ENCODE data around the gene GABRR3. TPM values are rescaled to one million over a fixed set of nuclear protein-coding genes. Genes with fewer than 3 reads are reported as not detected.

The GABRR3 gene
- total RNA-seq = not detected

GRCh38 chr3:98035208-98035607 is at the start of gene GABRR3:
TSS of gene GABRR3 (minus strand) at chr3:98035315. CDS start at chr3:98034987, 328 bp downstream.
- no peak within 1 kb of the TSS for H3K27ac ChIP-seq
- no peak within 1 kb of the TSS for H3K4me3 ChIP-seq
- H3K9ac ChIP-seq (ENCODE audit: low read depth in 2 of 2, low read length in 2 of 2) = no peak within 1 kb of the TSS
- H3K36me3 ChIP-seq = no peaks in the 10 kb centered on the region
- DNase-seq = no peak
- no peaks in the 10 kb centered on the region for H3K27me3 ChIP-seq
- no peaks in the 10 kb centered on the region for H3K9me3 ChIP-seq
- H3K4me1 ChIP-seq = no peaks in the 10 kb centered on the region
- TF ChIP-seq, protein P1, sequence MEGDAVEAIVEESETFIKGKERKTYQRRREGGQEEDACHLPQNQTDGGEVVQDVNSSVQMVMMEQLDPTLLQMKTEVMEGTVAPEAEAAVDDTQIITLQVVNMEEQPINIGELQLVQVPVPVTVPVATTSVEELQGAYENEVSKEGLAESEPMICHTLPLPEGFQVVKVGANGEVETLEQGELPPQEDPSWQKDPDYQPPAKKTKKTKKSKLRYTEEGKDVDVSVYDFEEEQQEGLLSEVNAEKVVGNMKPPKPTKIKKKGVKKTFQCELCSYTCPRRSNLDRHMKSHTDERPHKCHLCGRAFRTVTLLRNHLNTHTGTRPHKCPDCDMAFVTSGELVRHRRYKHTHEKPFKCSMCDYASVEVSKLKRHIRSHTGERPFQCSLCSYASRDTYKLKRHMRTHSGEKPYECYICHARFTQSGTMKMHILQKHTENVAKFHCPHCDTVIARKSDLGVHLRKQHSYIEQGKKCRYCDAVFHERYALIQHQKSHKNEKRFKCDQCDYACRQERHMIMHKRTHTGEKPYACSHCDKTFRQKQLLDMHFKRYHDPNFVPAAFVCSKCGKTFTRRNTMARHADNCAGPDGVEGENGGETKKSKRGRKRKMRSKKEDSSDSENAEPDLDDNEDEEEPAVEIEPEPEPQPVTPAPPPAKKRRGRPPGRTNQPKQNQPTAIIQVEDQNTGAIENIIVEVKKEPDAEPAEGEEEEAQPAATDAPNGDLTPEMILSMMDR (IDR thresholded peaks at IDR 0.05) = no peak
- intact Hi-C loops (cut with DNase I) = loop anchor here (10.0 kb wide), 1 partner anchor 560 kb away; the partner anchor contains the start of gene CPOX

DNA sequence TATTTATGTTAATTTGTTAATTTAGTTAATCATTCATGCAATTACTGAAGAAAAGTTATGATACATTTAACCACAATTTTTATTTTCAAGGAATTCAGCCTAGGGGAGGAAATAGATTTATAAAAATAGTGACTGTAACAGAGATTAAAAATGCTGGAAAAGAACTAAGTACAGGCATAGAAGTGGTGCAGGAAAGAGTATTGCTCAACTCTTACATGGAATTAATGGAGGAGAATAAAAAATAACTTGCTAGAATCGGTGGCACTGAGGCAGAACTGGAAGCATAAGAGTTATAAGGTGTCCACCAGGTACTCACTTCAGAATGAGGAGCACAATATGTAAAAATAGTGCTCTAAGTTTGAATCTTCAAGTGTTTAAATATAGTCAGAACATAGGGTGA is 38.4 kb upstream of the GABRR3 start:
- no peaks in the 10 kb centered on the region for H3K9me3 ChIP-seq
- intact Hi-C loops (cut with DNase I) = no loop called here
- no peak for DNase-seq
- no peaks in the 10 kb centered on the region for H3K27me3 ChIP-seq
- H3K36me3 ChIP-seq = no peaks in the 10 kb centered on the region
- TF ChIP-seq, protein P1 (IDR thresholded peaks at IDR 0.05) = no peak
- H3K9ac ChIP-seq (ENCODE audit: low read depth in 2 of 2, low read length in 2 of 2) = no peak overlapping the region
- no peak overlapping the region for H3K27ac ChIP-seq
- H3K4me1 ChIP-seq = no peaks in the 10 kb centered on the region
- H3K4me3 ChIP-seq = no peak overlapping the region

- no peak overlapping the region for H3K9ac ChIP-seq (ENCODE audit: low read depth in 2 of 2, low read length in 2 of 2)
- no peak overlapping the region for H3K27ac ChIP-seq
- no peak for DNase-seq
- H3K36me3 ChIP-seq = no peaks in the 10 kb centered on the region
- H3K27me3 ChIP-seq = no peaks in the 10 kb centered on the region
- no peaks in the 10 kb centered on the region for H3K9me3 ChIP-seq
- TF ChIP-seq, protein P1 (IDR thresholded peaks at IDR 0.05) = no peak
- no peaks in the 10 kb centered on the region for H3K4me1 ChIP-seq
- intact Hi-C loops (cut with DNase I) = no loop called here
- no peak overlapping the region for H3K4me3 ChIP-seq
These were observed 35.7 kb upstream of the GABRR3 start for GRCh38 chr3:98070840-98071239.

- H3K9ac ChIP-seq (ENCODE audit: low read depth in 2 of 2, low read length in 2 of 2) = no peak overlapping the region
- no peak for DNase-seq
- no peaks in the 10 kb centered on the region for H3K4me1 ChIP-seq
- no peaks in the 10 kb centered on the region for H3K27me3 ChIP-seq
- H3K9me3 ChIP-seq = no peaks in the 10 kb centered on the region
- H3K4me3 ChIP-seq = no peak overlapping the region
- TF ChIP-seq, protein P1 (IDR thresholded peaks at IDR 0.05) = no peak
- no peak overlapping the region for H3K27ac ChIP-seq
- intact Hi-C loops (cut with DNase I) = no loop called here
- H3K36me3 ChIP-seq = no peaks in the 10 kb centered on the region
These were observed 33.7 kb upstream of the GABRR3 start for GRCh38 chr3:98068824-98069223.

DNA sequence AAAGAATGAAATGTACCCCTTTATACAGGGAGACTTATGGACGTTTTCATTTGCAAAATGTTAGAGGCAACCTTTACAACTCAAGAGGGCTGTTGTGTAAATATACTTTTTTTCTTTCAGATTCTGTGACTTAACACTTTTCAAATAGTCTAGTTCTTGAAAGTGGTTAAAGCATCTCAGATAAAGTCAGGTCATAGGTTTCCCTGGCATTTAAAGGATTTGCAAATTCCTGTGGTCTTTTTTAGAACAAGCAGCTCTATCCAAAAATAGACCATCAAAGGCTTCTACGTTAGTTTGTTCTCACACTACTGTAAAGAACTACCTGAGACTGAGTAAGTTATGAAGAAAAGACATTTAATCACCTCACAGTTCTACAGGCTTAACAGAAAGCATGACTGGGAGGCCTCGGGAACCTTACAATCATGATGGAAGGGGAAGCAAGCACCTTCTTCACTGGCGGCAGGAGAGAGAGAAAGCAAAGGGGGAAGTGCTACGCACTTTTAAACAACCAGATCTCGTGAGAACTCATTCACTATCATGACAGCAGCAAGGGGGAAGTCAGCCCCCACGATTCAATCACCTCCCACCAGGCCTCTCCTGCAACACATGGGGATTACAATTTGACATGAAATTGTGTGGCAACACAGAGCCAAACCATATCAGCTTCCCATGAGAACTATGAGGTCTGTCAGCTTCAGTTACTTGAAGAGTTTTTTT is 23.3 kb upstream of the GABRR3 start:
- Histone ChIP-seq H3K4me1 (no peaks in the 10 kb centered on the region), H3K36me3 (no peaks in the 10 kb centered on the region), H3K9me3 (no peaks in the 10 kb centered on the region)

More for the DNA sequence above, 23.3 kb upstream of the GABRR3 start:
- no peak overlapping the region for H3K27ac ChIP-seq
- no peak overlapping the region for H3K9ac ChIP-seq (ENCODE audit: low read depth in 2 of 2, low read length in 2 of 2)
- H3K4me3 ChIP-seq = no peak overlapping the region
- intact Hi-C loops (cut with DNase I) = no loop called here
- no peaks in the 10 kb centered on the region for H3K27me3 ChIP-seq
- no peak for DNase-seq
- TF ChIP-seq, protein P1 (IDR thresholded peaks at IDR 0.05) = no peak
